Fibroblast of lung (primary cell): ENCODE results near the gene SLC2A3. TPM values are rescaled to one million over a fixed set of nuclear protein-coding genes. Genes with fewer than 3 reads are reported as not detected.
"Not testable (repeated sequence)": the region's sequence is repeated elsewhere in the genome, so short reads cannot be mapped to it uniquely, and the experiment has no call there.

Experiments
- DNase-seq, 2 donors: peaks; one replicate each; pipeline versions ENCODE4 v3.0.0 to v3.0.0-alpha.2; 2010; ENCODE audit warnings: low read depth in 2 of 2
- H2AFZ ChIP-seq: 2 replicates; pipeline ENCODE4 v1.5.1; 2012; ENCODE audit warnings: low read length, control low read depth, inconsistent platforms
- H3K27ac ChIP-seq: 2 replicates; pipeline ENCODE4 v1.5.1; 2011; ENCODE audit warnings: low read length, control low read depth; ENCODE audit not compliant: insufficient read depth
- H3K27me3 ChIP-seq: 2 replicates; pipeline ENCODE4 v1.5.1; 2011; ENCODE audit warnings: mild to moderate bottlenecking, low read length; ENCODE audit not compliant: control insufficient read depth, insufficient read depth
- H3K36me3 ChIP-seq: 2 replicates; pipeline ENCODE4 v1.5.1; 2011; ENCODE audit warnings: low read length; ENCODE audit not compliant: control insufficient read depth, insufficient read depth
- H3K4me1 ChIP-seq: 2 replicates; pipeline ENCODE4 v1.5.1; 2011; ENCODE audit warnings: low read length; ENCODE audit not compliant: control insufficient read depth, insufficient read depth; ENCODE audit errors: extremely low read depth
- H3K4me2 ChIP-seq: 2 replicates; pipeline ENCODE4 v1.5.1; 2011; ENCODE audit warnings: low read length, control low read depth; ENCODE audit not compliant: insufficient read depth; ENCODE audit errors: extremely low read depth
- H3K4me3 ChIP-seq, 4 experiments: fragments of 200-600 bp in 1 of 4; sonication (generic) in 1 of 4; replicated peaks in 1 of 4; 2 replicates each; pipeline ENCODE4 v1.5.1; 2011 to 2016; ENCODE audit warnings: low read length in 4 of 4, low read depth in 3 of 4, mild to moderate bottlenecking in 3 of 4, control low read depth in 2 of 4, inconsistent platforms in 1 of 4, mixed read lengths in 1 of 4; ENCODE audit not compliant: insufficient read depth in 1 of 4; ENCODE audit errors: control extremely low read depth in 1 of 4
- H3K79me2 ChIP-seq: 2 replicates; pipeline ENCODE4 v1.5.1; 2012; ENCODE audit warnings: mild to moderate bottlenecking, low read length, inconsistent platforms; ENCODE audit not compliant: control insufficient read depth, insufficient read depth
- H3K9ac ChIP-seq: 2 replicates; pipeline ENCODE4 v1.5.1; 2011; ENCODE audit warnings: mild to moderate bottlenecking, low read length, control low read depth; ENCODE audit not compliant: insufficient read depth
- H3K9me3 ChIP-seq: 2 replicates; pipeline ENCODE4 v1.5.1; 2012; ENCODE audit warnings: low read depth, low read length; ENCODE audit not compliant: control insufficient read depth, insufficient read depth
- H4K20me1 ChIP-seq: 2 replicates; pipeline ENCODE4 v1.5.1; 2011; ENCODE audit warnings: low read length; ENCODE audit not compliant: control insufficient read depth, insufficient read depth; ENCODE audit errors: extremely low read depth
- CTCF ChIP-seq, 2 donors: IDR thresholded peaks in 1 of 2; conservative IDR thresholded peaks in 1 of 2; 1 replicate in 1 of 2; 2 replicates in 1 of 2; pipeline ENCODE4 v1.5.1; 2011 to 2012; ENCODE audit warnings: low read length in 2 of 2, control low read depth in 1 of 2, inconsistent platforms in 1 of 2, low read depth in 1 of 2, mild to moderate bottlenecking in 1 of 2
- EZH2 ChIP-seq: IDR thresholded peaks from 2 replicates; pipeline ENCODE4 v1.5.1; 2012; ENCODE audit warnings: low read length, control low read depth, mild to moderate bottlenecking; ENCODE audit errors: missing control alignments
- polyA plus RNA-seq, 2 donors: library from polyadenylated mRNA; depleted of rRNA in 1 of 2; stranded (reverse) in 1 of 2; unstranded in 1 of 2; fragments of >200 nt; gene quantifications; 2 replicates each; pipeline ENCODE4 v1.2.1, GENCODE V29; 2011 to 2012; ENCODE audit warnings: missing spikeins in 1 of 2
- total RNA-seq: library from RNA; depleted of rRNA; stranded (reverse); fragments of >200 nt; gene quantifications from 2 replicates; pipeline ENCODE4 v1.2.1, GENCODE V29; 2014

Gene SLC2A3
- total and polyA plus RNA-seq, 2 donors (not counting 1 experiment from before 2014, with no cell fraction given), result 124 to 127 TPM

DNA sequence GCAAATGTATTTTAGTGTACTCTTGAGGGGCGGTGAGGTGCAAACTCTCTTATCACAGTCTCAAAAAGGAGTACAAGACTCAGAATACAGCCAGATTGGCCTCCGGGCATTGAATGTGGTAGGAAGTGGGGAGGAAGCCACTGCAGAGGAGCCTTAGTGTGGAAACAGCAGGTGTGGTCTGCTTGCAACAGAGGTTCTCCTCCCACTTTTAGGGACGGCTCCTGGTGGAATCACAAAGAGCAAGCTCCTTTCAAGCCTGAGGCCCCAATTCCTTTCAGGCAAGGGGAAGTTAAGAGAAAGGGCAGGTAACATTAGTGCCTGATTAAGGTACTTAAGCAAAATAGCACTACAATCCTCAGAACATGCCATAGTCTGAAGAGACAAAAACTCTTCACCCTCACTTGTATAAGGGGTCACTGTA, 23.7 kb upstream of the SLC2A3 start:
- Histone ChIP-seq H3K4me2 (no peak overlapping the region), H3K27ac (no peak overlapping the region), H4K20me1 (no peaks in the 10 kb centered on the region), H2AFZ (no peak overlapping the region), H3K36me3 (no peaks in the 10 kb centered on the region), H3K9ac (no peak overlapping the region), H3K27me3 (no peaks in the 10 kb centered on the region), H3K9me3 (no peaks in the 10 kb centered on the region), H3K79me2 (no peaks in the 10 kb centered on the region), H3K4me1 (peaks cover 11% of the 10 kb centered on the region), H3K4me3 (no peak overlapping the region)
- TF ChIP-seq EZH2 (no peak), CTCF (conservative IDR thresholded peaks at IDR 0.05 in 1 of 2, IDR thresholded peaks at IDR 0.05 in 1 of 2; ENCODE audit: low read depth in 1 of 2, low read length in 2 of 2) (no peak)
- DNase-seq, result no peak

DNA sequence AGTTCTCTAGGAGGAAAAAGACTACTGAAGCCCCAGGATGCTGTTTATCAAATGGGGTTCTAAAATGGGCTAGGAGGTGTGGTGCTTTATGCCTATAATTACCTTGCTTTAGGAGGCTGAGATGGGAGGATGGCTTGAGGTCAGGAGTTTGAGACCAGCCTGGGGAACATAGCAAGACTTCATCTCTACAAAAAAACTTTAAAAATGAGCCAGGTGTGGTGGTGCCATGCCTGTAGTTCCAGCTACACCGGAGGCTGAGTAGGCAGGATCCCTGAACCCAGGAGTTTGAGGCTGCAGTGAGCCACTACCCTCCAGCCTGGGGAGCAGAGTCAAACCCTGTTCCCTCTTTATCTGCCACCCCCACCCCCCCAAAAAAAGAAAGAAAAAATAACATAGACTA, 23.3 kb upstream of the SLC2A3 start:
- H2AFZ ChIP-seq, result no peak overlapping the region
- H3K4me1 ChIP-seq, result peaks cover 11% of the 10 kb centered on the region
- H3K9me3 ChIP-seq, result no peaks in the 10 kb centered on the region
- DNase-seq, result no peak
- no peak overlapping the region for H3K9ac ChIP-seq
- H4K20me1 ChIP-seq, result no peaks in the 10 kb centered on the region
- peak overlapping the region; percentile 50 for H3K27ac ChIP-seq
- no peaks in the 10 kb centered on the region for H3K27me3 ChIP-seq
- TF ChIP-seq EZH2 (no peak), CTCF (conservative IDR thresholded peaks at IDR 0.05 in 1 of 2, IDR thresholded peaks at IDR 0.05 in 1 of 2; ENCODE audit: low read depth in 1 of 2, low read length in 2 of 2) (no peak)
- no peaks in the 10 kb centered on the region for H3K79me2 ChIP-seq
- H3K4me2 ChIP-seq, result no peak overlapping the region
- H3K36me3 ChIP-seq, result no peaks in the 10 kb centered on the region
- no peak overlapping the region for H3K4me3 ChIP-seq

- not testable (repeated sequence) for H3K9me3 ChIP-seq, H3K27ac ChIP-seq, H3K27me3 ChIP-seq, H3K4me3 ChIP-seq, H3K4me2 ChIP-seq, DNase-seq, H3K36me3 ChIP-seq, H3K9ac ChIP-seq, H3K79me2 ChIP-seq, H2AFZ ChIP-seq, H4K20me1 ChIP-seq
- H3K4me1 ChIP-seq, result peaks cover 11% of the 10 kb centered on the region
These were observed 18.9 kb upstream of the SLC2A3 start for GRCh38 chr12:7954877-7955276.

GRCh38 chr12:7954418-7954817, 18.4 kb upstream of the SLC2A3 start:
- not testable (repeated sequence) for H2AFZ ChIP-seq, DNase-seq, H3K9me3 ChIP-seq, H3K4me3 ChIP-seq, H3K79me2 ChIP-seq, H3K36me3 ChIP-seq, H3K27ac ChIP-seq, H3K4me1 ChIP-seq, H4K20me1 ChIP-seq, H3K9ac ChIP-seq, H3K27me3 ChIP-seq, H3K4me2 ChIP-seq

DNA sequence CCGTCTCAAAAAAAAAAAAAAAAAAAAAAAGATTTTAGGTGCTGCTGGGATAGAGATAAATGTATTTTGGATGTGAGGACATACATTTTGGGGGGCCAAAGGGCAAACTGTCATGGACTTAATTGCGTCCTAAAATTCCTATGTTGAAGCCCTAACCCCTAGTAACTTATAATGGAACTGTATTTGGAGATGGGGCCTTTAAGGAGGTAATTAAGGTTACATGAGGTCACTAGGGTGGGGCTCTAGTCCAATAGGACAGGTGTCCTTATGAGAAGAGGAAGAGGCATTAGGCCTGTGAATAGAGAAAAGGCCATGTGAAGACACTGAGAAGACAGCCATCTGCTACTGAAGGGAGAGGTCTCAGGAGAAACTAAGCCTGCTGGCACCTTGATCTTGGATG, 17.9 kb upstream of the SLC2A3 start:
- not testable (repeated sequence) for H3K27ac ChIP-seq, H4K20me1 ChIP-seq, H3K4me3 ChIP-seq, H3K36me3 ChIP-seq, H3K79me2 ChIP-seq, H3K9ac ChIP-seq, H3K4me1 ChIP-seq, H3K27me3 ChIP-seq, H3K9me3 ChIP-seq, DNase-seq, H3K4me2 ChIP-seq, H2AFZ ChIP-seq
